Measurements from ENCODE around the gene KCTD16.

KCTD16 gene

DNA sequence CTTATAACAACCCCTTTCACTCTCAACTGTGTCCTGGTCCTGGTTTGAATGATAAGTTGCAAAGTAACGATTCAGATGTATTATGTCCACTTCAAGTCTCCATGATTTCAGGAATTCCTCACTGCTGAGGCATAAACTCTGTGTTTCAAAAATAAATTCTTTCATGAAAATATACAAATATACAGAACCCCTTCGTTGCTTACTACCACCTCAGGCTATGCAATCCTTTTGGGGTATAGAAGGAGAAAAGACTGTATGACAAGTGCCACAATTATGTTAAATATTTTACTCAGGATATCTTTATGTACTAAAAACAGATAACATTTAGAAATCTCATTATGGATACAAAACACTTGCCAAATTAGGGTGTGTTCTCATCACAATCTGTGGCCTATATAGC is 190.7 kb downstream of the KCTD16 start:
- H3K4me3 ChIP-seq (ENCODE audit: low read length): no peak overlapping the region
- no peak overlapping the region for H3K9ac ChIP-seq (ENCODE audit: low read length)
- H3K4me1 ChIP-seq (ENCODE audit: control insufficient read depth, low read depth, low read length): peaks cover 8% of the 10 kb centered on the region
- peaks cover 58% of the 10 kb centered on the region for H3K27me3 ChIP-seq (ENCODE audit: control insufficient read depth, insufficient read depth, low read length)
- no peaks in the 10 kb centered on the region for H3K36me3 ChIP-seq (ENCODE audit: control insufficient read depth, low read depth, low read length)
- no peaks in the 10 kb centered on the region for H3K9me3 ChIP-seq (ENCODE audit: control insufficient read depth, low read depth, low read length)
- H3K27ac ChIP-seq (ENCODE audit: low read length): no peak overlapping the region

DNA sequence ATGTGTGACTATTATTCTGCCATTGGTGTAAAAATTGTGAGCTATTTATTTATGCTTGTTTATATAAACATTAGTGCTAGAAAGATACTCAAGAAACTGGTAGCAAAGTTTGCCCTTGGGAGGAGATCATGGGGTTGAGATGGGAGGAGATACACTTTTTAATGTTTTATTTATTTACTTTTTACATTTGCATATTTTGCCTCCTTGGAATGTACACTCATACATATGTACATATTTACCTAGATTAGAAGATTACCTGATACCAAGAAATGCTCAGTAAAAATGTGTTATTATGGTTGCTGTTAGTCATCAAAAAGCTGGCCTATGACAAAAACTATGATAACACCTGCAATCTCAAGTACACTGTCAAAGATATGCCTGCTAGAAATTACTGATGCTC is 195.2 kb downstream of the KCTD16 start:
- Histone ChIP-seq H3K4me3 (ENCODE audit: low read length) (no peak overlapping the region), H3K27ac (ENCODE audit: low read length) (no peak overlapping the region), H3K9ac (ENCODE audit: low read length) (no peak overlapping the region), H3K9me3 (ENCODE audit: control insufficient read depth, low read depth, low read length) (no peaks in the 10 kb centered on the region), H3K36me3 (ENCODE audit: control insufficient read depth, low read depth, low read length) (no peaks in the 10 kb centered on the region), H3K4me1 (ENCODE audit: control insufficient read depth, low read depth, low read length) (no peaks in the 10 kb centered on the region), H3K27me3 (ENCODE audit: control insufficient read depth, insufficient read depth, low read length) (peaks cover 17% of the 10 kb centered on the region)

DNA sequence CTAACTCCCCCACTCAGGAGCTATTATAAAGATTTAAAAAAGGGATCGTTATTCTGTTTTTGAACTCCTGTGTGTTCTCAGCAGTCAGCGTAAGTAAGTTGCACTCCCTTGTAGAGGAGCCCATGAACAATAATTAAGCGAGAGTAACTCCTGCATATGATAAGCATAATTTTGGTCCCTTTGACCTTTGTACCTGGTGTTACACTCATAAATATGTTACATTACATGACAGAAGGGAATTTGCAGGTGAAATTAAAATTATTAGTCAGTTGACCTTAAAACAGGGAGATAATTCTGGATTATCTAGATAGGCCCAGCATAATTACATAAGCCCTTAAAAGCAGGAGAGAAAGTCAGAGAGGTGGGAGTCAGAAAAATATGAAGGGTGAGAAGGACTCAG is 197.3 kb downstream of the KCTD16 start:
- Histone ChIP-seq H3K4me1 (ENCODE audit: control insufficient read depth, low read depth, low read length) (no peaks in the 10 kb centered on the region), H3K36me3 (ENCODE audit: control insufficient read depth, low read depth, low read length) (no peaks in the 10 kb centered on the region), H3K9me3 (ENCODE audit: control insufficient read depth, low read depth, low read length) (no peaks in the 10 kb centered on the region), H3K27ac (ENCODE audit: low read length) (no peak overlapping the region), H3K9ac (ENCODE audit: low read length) (no peak overlapping the region), H3K4me3 (ENCODE audit: low read length) (no peak overlapping the region), H3K27me3 (ENCODE audit: control insufficient read depth, insufficient read depth, low read length) (no peaks in the 10 kb centered on the region)

DNA sequence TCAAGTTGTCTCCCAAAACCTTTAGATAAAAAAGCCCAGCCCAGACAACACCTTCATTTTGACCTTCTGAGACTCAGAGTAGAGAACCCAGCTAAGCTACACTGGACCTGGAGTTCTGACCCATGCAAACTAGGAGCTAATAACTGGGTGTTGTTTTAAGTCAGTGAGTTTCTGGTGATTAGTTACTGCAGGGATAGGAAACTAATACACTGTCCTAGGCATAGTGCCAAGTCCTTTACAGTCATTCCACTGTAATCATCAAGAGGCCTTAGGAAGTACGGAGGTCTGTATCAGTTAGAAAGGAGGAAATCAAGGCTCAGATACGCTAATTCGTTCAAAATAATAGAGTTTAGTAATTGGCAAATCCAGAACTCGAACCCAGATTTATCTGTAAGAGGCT is 197.9 kb downstream of the KCTD16 start:
- Histone ChIP-seq H3K36me3 (ENCODE audit: control insufficient read depth, low read depth, low read length) (no peaks in the 10 kb centered on the region), H3K9me3 (ENCODE audit: control insufficient read depth, low read depth, low read length) (no peaks in the 10 kb centered on the region), H3K9ac (ENCODE audit: low read length) (no peak overlapping the region), H3K27me3 (ENCODE audit: control insufficient read depth, insufficient read depth, low read length) (no peaks in the 10 kb centered on the region), H3K27ac (ENCODE audit: low read length) (no peak overlapping the region), H3K4me1 (ENCODE audit: control insufficient read depth, low read depth, low read length) (no peaks in the 10 kb centered on the region), H3K4me3 (ENCODE audit: low read length) (no peak overlapping the region)

DNA sequence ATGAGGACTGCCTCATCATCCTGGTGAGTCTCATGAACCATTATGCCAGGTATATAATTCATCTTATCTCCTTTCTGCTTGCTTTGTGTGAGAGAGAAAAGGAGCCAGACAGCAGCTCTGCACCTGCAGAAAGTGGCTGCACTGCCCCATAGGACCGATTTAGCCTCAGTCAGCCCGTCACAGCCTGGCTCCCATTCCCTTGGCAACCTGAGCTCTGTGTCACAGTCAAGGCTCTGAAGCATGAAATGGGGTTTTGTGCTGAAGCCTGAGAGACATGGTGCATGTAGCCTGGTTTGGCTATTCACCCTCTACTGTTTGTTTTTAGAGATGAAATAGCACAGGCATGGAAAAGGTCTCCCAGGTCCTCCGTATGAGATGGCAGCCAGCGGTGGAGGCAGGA is 198.3 kb downstream of the KCTD16 start:
- Histone ChIP-seq H3K4me3 (ENCODE audit: low read length) (no peak overlapping the region), H3K27ac (ENCODE audit: low read length) (no peak overlapping the region), H3K27me3 (ENCODE audit: control insufficient read depth, insufficient read depth, low read length) (no peaks in the 10 kb centered on the region), H3K4me1 (ENCODE audit: control insufficient read depth, low read depth, low read length) (no peaks in the 10 kb centered on the region), H3K9me3 (ENCODE audit: control insufficient read depth, low read depth, low read length) (no peaks in the 10 kb centered on the region), H3K36me3 (ENCODE audit: control insufficient read depth, low read depth, low read length) (no peaks in the 10 kb centered on the region), H3K9ac (ENCODE audit: low read length) (no peak overlapping the region)

DNA sequence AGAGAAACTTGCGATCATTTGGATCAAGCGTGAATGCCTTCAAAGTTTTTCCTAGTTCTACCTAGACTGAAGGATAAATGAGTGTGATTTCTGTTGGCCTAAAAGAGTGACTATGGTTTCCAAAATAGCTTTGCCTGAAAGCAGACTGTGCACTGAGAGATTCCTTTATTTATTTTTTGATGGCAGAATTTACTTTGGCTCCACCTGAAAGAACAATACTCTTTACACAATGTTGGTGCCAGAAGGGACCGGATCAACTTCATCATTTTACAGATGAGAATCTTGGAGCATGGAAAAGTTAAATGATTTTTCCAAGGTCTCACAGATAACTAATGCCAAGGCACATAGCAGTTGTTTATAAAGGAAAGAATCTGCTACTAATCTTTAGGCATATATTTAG is 199.6 kb downstream of the KCTD16 start:
- H3K9ac ChIP-seq (ENCODE audit: low read length): no peak overlapping the region
- H3K9me3 ChIP-seq (ENCODE audit: control insufficient read depth, low read depth, low read length): no peaks in the 10 kb centered on the region
- no peak overlapping the region for H3K27ac ChIP-seq (ENCODE audit: low read length)
- H3K4me3 ChIP-seq (ENCODE audit: low read length): no peak overlapping the region
- no peaks in the 10 kb centered on the region for H3K36me3 ChIP-seq (ENCODE audit: control insufficient read depth, low read depth, low read length)
- no peaks in the 10 kb centered on the region for H3K4me1 ChIP-seq (ENCODE audit: control insufficient read depth, low read depth, low read length)
- H3K27me3 ChIP-seq (ENCODE audit: control insufficient read depth, insufficient read depth, low read length): no peaks in the 10 kb centered on the region

DNA sequence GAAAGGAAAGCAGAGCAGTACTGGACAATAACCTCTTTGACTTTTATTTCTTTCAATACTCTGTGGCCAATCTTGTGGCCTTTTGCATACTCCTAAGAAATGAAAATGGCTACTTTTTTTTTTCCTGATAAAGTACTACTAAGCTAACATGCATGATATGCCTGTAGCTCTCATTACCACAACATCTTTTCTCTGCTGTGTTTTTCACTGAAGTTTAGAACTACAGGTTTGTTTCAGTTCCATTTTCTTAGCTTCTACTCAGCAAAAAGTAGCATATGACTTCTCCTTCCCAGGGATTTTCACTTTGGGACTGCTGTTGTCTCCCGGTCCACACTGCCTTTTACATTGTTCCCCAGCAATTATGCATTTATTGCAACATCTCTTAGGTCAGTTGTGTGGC is 204.0 kb downstream of the KCTD16 start:
- no peaks in the 10 kb centered on the region for H3K36me3 ChIP-seq (ENCODE audit: control insufficient read depth, low read depth, low read length)
- H3K9me3 ChIP-seq (ENCODE audit: control insufficient read depth, low read depth, low read length): no peaks in the 10 kb centered on the region
- no peak overlapping the region for H3K4me3 ChIP-seq (ENCODE audit: low read length)
- no peaks in the 10 kb centered on the region for H3K27me3 ChIP-seq (ENCODE audit: control insufficient read depth, insufficient read depth, low read length)
- H3K9ac ChIP-seq (ENCODE audit: low read length): no peak overlapping the region
- no peaks in the 10 kb centered on the region for H3K4me1 ChIP-seq (ENCODE audit: control insufficient read depth, low read depth, low read length)
- no peak overlapping the region for H3K27ac ChIP-seq (ENCODE audit: low read length)

DNA sequence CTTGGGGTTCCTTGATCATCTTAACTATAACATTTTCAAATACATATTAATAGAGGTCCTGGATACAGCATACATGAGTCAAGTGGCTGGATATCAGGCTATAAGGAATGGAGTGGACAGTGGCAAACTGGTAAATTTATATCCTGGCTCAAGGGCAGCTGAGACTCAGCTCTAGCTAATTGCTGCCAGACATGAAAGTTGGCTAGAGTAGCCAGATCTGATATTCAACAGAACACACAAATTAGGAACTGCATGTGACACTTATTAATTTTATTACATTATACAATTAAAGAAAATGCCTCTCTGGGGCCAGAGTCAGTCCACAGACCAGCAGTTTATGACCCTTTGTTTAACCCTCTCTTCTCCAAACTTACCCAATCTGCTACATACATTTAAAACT is 206.5 kb downstream of the KCTD16 start:
- Histone ChIP-seq H3K27me3 (ENCODE audit: control insufficient read depth, insufficient read depth, low read length) (no peaks in the 10 kb centered on the region), H3K9me3 (ENCODE audit: control insufficient read depth, low read depth, low read length) (no peaks in the 10 kb centered on the region), H3K9ac (ENCODE audit: low read length) (no peak overlapping the region), H3K27ac (ENCODE audit: low read length) (no peak overlapping the region), H3K36me3 (ENCODE audit: control insufficient read depth, low read depth, low read length) (no peaks in the 10 kb centered on the region), H3K4me3 (ENCODE audit: low read length) (no peak overlapping the region), H3K4me1 (ENCODE audit: control insufficient read depth, low read depth, low read length) (no peaks in the 10 kb centered on the region)

DNA sequence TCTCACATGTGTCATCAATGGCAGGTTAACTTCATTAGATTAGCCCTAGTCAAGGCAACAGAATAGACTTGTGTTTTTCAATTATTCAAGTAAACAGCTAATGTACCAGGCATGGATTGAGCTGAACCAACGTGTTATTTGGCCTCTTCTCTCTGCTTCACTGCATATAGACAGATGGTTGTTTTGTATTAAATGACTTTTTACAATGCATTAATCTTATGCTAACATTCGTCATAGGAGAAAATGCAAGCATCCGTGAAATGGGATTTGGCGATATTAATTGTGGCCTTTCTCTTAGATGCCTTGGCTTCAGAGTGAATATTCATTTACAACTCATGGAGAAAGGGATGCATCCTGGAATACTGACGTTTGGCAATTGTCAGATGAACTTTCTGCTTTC is 208.0 kb downstream of the KCTD16 start:
- Histone ChIP-seq H3K27ac (ENCODE audit: low read length) (no peak overlapping the region), H3K27me3 (ENCODE audit: control insufficient read depth, insufficient read depth, low read length) (no peaks in the 10 kb centered on the region), H3K9ac (ENCODE audit: low read length) (no peak overlapping the region), H3K9me3 (ENCODE audit: control insufficient read depth, low read depth, low read length) (no peaks in the 10 kb centered on the region), H3K36me3 (ENCODE audit: control insufficient read depth, low read depth, low read length) (no peaks in the 10 kb centered on the region), H3K4me3 (ENCODE audit: low read length) (no peak overlapping the region), H3K4me1 (ENCODE audit: control insufficient read depth, low read depth, low read length) (peaks cover 5% of the 10 kb centered on the region)

DNA sequence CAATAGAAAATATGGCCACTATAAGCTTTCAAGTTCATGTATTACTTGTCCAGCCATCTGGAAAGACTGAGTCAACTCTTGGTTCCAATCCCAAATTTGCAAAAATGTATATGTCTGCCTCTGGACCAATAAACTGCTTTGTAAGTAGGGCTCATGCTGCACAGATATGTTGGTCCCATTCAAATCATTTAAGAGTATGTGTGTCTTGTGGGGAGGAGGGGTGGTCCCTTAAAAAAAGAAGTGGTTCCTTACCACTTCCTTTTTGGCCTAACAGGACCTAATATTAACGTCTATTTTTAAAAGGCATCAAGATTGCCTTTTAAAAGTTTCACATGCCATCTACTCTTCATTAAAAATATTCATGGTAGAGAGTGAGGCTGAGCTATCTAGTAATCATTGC is 214.9 kb downstream of the KCTD16 start:
- no peaks in the 10 kb centered on the region for H3K36me3 ChIP-seq (ENCODE audit: control insufficient read depth, low read depth, low read length)
- no peak overlapping the region for H3K4me3 ChIP-seq (ENCODE audit: low read length)
- H3K9me3 ChIP-seq (ENCODE audit: control insufficient read depth, low read depth, low read length): no peaks in the 10 kb centered on the region
- no peaks in the 10 kb centered on the region for H3K27me3 ChIP-seq (ENCODE audit: control insufficient read depth, insufficient read depth, low read length)
- no peak overlapping the region for H3K27ac ChIP-seq (ENCODE audit: low read length)
- H3K9ac ChIP-seq (ENCODE audit: low read length): no peak overlapping the region
- H3K4me1 ChIP-seq (ENCODE audit: control insufficient read depth, low read depth, low read length): peaks cover 8% of the 10 kb centered on the region

DNA sequence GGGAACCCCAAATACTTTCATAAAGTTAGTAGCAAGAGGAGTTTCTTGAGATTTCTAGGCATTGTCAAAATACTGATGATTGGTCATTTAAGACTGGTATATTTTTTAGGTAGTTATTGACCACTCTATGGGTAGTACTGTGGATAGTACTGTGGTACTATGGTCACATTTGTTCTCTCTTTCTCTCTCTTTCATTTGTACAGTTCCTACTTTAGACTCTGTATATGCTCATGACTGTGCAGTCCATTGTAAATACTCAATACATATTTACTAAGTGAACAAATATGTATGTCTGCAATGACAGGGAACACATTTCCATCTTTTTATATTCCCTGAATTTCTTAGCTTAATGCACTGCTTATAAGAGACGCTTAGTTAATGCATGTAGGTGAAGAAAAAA is 215.6 kb downstream of the KCTD16 start:
- Histone ChIP-seq H3K27me3 (ENCODE audit: control insufficient read depth, insufficient read depth, low read length) (no peaks in the 10 kb centered on the region), H3K4me3 (ENCODE audit: low read length) (no peak overlapping the region), H3K9ac (ENCODE audit: low read length) (no peak overlapping the region), H3K36me3 (ENCODE audit: control insufficient read depth, low read depth, low read length) (no peaks in the 10 kb centered on the region), H3K4me1 (ENCODE audit: control insufficient read depth, low read depth, low read length) (peaks cover 8% of the 10 kb centered on the region), H3K27ac (ENCODE audit: low read length) (no peak overlapping the region), H3K9me3 (ENCODE audit: control insufficient read depth, low read depth, low read length) (no peaks in the 10 kb centered on the region)

DNA sequence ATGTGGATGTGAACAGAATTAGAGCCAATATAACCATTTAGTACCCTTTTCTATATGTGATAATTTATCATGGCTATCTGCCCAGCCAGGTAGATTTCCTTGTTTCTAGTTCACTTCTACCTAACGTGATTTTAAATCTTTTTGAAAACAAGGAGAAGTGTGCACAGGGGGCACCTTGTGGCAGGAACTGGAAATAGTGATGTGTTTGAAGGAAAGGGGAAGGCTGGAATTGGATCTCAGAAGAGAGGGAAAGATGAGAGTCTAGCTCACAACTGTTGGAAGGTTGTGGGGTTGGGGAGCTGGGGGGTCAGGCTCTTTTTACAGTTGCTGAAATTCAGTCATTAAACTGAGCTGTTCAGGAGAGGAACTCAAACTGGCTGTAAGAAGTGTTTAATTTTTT is 219.5 kb downstream of the KCTD16 start:
- H3K27me3 ChIP-seq (ENCODE audit: control insufficient read depth, insufficient read depth, low read length): no peaks in the 10 kb centered on the region
- no peaks in the 10 kb centered on the region for H3K36me3 ChIP-seq (ENCODE audit: control insufficient read depth, low read depth, low read length)
- no peaks in the 10 kb centered on the region for H3K9me3 ChIP-seq (ENCODE audit: control insufficient read depth, low read depth, low read length)
- H3K27ac ChIP-seq (ENCODE audit: low read length): no peak overlapping the region
- H3K4me1 ChIP-seq (ENCODE audit: control insufficient read depth, low read depth, low read length): no peaks in the 10 kb centered on the region
- no peak overlapping the region for H3K4me3 ChIP-seq (ENCODE audit: low read length)
- H3K9ac ChIP-seq (ENCODE audit: low read length): no peak overlapping the region

DNA sequence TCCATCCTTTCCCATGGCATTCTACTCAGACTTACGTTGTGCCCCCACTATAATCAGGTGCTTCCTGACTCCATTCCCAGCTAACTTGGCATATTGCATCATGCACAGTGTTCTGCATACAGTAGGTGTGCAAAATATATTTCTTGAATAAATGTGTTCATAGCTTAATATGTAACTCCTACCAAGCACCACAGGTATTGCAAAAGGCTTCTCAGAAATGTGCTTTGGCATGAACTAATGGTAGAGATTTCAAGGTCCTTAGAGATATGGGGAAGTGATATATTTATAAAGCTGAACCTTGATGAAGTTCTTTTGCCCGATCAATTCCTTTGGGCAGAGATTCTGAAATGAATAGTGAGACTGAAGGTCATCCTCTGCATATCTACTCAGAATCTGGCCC is 220.4 kb downstream of the KCTD16 start:
- Histone ChIP-seq H3K4me1 (ENCODE audit: control insufficient read depth, low read depth, low read length) (no peaks in the 10 kb centered on the region), H3K36me3 (ENCODE audit: control insufficient read depth, low read depth, low read length) (no peaks in the 10 kb centered on the region), H3K9me3 (ENCODE audit: control insufficient read depth, low read depth, low read length) (no peaks in the 10 kb centered on the region), H3K9ac (ENCODE audit: low read length) (no peak overlapping the region), H3K4me3 (ENCODE audit: low read length) (no peak overlapping the region), H3K27ac (ENCODE audit: low read length) (no peak overlapping the region), H3K27me3 (ENCODE audit: control insufficient read depth, insufficient read depth, low read length) (no peaks in the 10 kb centered on the region)
